Bronchial epithelial cell (primary cell): ENCODE results near the gene CAMSAP3. TPM values are rescaled to one million over a fixed set of nuclear protein-coding genes. Genes with fewer than 3 reads are reported as not detected.

Source experiments
- DNase-seq: peaks from one replicate; pipeline ENCODE4 v3.0.0-alpha.2; 2010; ENCODE audit warnings: low read depth
- FAIRE-seq: peaks from 2 replicates; lab custom pipeline; 2011; peaks lifted over from hg19 to GRCh38; lab: Jason Lieb, UNC
- H3K27me3 ChIP-seq: 2 replicates; pipeline ENCODE4 v1.5.1; 2011; ENCODE audit warnings: low read length; ENCODE audit not compliant: control insufficient read depth, insufficient read depth
- H3K36me3 ChIP-seq: 2 replicates; pipeline ENCODE4 v1.5.1; 2011; ENCODE audit warnings: low read length; ENCODE audit not compliant: control insufficient read depth, insufficient read depth
- H3K4me3 ChIP-seq: 2 replicates; pipeline ENCODE4 v1.5.1; 2011; ENCODE audit warnings: mild to moderate bottlenecking, low read depth, low read length, control low read depth
- CTCF ChIP-seq: IDR thresholded peaks from 2 replicates; pipeline ENCODE4 v1.5.1; 2011; ENCODE audit warnings: mild to moderate bottlenecking, moderate library complexity, low read length, control low read depth, inconsistent platforms; ENCODE audit not compliant: insufficient read depth, severe bottlenecking
- total RNA-seq: library from RNA; depleted of rRNA; stranded (reverse); fragments of >200 nt; gene quantifications from 2 replicates; pipeline ENCODE4 v1.2.1, GENCODE V29; 2014

CAMSAP3 gene
- total RNA-seq, 1 donor from 2014 or later: 2.4 TPM

DNA sequence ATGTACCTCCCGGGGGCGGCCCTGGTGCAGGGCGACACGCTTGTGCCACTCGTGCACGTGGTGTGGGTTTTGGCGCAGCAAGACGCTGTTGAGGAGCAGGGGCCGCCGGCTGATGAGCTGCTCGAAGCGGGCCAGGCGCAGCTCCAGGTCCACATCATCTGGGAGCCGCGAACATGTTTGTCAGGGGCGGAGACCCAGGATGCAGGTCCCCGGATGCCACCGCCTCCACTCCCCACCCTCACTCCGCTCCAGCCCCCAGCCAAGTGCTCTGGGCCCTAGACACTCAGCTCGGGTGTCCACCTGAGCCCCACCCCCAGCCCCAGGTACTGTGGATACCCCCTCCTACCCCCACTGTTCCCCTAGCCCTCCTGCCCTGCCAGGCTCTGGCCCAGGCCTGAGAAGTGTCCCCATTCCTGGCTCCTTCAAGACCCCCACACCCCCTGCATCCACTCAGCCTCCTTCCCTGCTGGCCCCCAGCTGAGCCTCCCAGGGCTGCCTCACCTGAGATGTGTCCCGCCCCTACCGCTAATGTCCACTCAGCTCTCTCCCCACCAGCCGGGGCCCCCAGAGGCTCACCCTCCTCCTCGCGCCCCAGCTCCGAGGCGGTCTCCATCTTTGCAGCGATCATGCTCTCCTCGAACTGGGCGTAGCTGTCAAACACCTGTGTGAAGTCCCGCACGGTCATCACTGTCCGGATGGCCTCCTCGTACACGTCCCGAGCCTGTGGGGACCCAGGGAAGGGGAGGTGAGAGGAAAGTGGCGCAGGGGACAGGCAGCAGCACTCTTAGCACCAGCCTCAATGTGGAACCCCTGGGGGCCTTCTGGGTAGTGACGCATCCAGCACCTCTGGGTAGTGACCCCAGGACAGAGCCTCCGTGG, 28.3 kb downstream of the CAMSAP3 start:
- Histone ChIP-seq H3K4me3 (no peak overlapping the region), H3K27me3 (no peaks in the 10 kb centered on the region), H3K36me3 (peaks cover 47% of the 10 kb centered on the region)
- TF ChIP-seq CTCF: no peak
- DNase-seq (no peak), FAIRE-seq (no peak)

DNA sequence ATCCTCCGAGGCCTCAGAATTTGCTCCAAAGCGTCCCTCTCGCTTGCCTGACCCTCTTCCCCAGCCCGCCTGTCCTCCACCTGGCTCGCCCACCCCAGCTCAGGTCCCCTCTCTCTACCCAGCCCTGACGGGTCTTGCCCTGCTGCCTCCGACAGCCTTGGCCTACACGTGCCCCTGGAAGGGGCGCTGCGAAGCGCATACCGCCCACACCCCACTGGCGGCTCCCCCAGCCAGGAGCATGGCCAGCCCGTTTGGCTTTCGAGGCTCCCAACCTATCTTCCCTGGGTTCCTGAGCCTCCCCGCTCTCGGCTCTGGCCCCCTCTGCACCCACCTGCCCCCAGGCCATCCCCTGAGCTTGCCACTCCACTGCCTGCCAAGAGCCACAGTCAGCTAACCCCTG, 29.1 kb downstream of the CAMSAP3 start:
- TF ChIP-seq CTCF: no peak
- peaks cover 45% of the 10 kb centered on the region for H3K36me3 ChIP-seq
- FAIRE-seq (no peak), DNase-seq (no peak)
- H3K27me3 ChIP-seq: no peaks in the 10 kb centered on the region
- H3K4me3 ChIP-seq: no peak overlapping the region

DNA sequence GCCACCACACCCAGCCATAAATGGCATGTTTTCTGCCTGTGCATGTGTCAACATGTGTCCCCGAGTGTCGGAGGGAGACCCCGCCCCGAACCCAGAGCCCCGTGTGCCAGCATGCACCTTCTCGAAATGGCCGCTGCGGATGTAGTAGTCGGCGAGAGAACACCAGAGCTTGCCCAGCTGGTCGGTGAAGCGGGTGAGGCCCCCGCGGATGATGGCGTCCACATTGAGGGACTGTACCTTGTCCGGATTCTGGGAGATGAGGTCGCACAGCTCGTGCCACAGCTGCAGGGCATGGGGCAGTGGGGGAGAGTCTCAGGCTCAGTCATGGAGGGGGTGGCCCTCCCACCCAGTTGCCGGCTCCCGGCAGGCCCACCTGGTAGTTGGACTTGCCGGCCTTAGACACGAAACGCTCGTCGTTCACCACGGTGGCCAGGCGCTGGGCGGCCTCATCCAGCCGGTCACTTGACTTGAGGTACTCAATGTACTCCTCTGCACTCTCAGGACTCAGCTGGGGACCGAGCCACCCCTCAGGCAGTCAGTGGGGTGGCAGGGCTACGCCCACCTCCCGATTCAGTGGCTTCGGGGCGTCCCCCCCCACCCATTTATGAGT, 30.2 kb downstream of the CAMSAP3 start:
- TF ChIP-seq CTCF: no peak
- DNase-seq (no peak), FAIRE-seq (no peak)
- H3K36me3 ChIP-seq: peaks cover 37% of the 10 kb centered on the region
- H3K4me3 ChIP-seq: no peak overlapping the region
- H3K27me3 ChIP-seq: no peaks in the 10 kb centered on the region

DNA sequence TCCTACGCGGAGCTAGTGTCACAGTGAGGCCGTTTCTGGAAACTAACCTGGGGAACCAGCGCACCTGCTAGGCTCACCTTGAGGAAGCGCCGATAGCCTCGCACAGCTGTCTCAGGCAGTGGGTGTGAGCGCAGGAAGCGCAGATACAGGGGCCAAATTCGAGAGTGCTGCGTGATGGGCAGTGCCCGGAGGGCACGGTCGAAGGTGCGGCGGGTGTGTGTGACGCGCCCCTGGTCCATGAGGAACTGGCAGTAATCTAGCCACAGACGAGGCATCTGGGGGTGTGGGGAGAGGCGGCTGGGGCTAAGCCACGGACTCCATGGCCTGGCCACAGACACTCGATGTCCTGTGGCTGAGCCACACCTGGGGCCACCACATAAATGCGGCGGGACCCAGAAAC, 31.5 kb downstream of the CAMSAP3 start:
- no peak for DNase-seq
- no peaks in the 10 kb centered on the region for H3K27me3 ChIP-seq
- no peak for FAIRE-seq
- H3K36me3 ChIP-seq: peaks cover 28% of the 10 kb centered on the region
- TF ChIP-seq CTCF: no peak
- H3K4me3 ChIP-seq: no peak overlapping the region

GRCh38 chr19:7628589-7629311, 33.1 kb downstream of the CAMSAP3 start:
- TF ChIP-seq CTCF: no peak
- Histone ChIP-seq H3K27me3 (no peaks in the 10 kb centered on the region), H3K36me3 (peaks cover 17% of the 10 kb centered on the region), H3K4me3 (peak overlapping the region; percentile 69)
- FAIRE-seq (no peak), DNase-seq (no peak)
